ENCODE measurements around the gene MDGA2.

MDGA2 gene

GRCh38 chr14:46840944-46841720, 834.3 kb downstream of the MDGA2 start:
- DNase-seq = peak; percentile 90

- DNase-seq = peak; percentile 87
Observed at GRCh38 chr14:46820291-46820690, 855.1 kb downstream of the MDGA2 start.

GRCh38 chr14:46819117-46819516, 856.3 kb downstream of the MDGA2 start:
- no peak for DNase-seq

- DNase-seq = no peak
Observed at GRCh38 chr14:46818147-46818546, 857.3 kb downstream of the MDGA2 start.

GRCh38 chr14:46793144-46793543, 882.3 kb downstream of the MDGA2 start:
- no peak for DNase-seq
